B cell (primary cell): Measurements from ENCODE around the gene CAV1. TPM values are rescaled to one million over a fixed set of nuclear protein-coding genes. Genes with fewer than 3 reads are reported as not detected.

Source experiments
- ATAC-seq: fragments of 200-7000 bp; cut with Tn5 transposase; one replicate; pipeline ENCODE4 v1.10.0; 2021; ENCODE audit warnings: low read depth, mild to moderate bottlenecking, moderate number of reproducible peaks, moderate library complexity
- CTCF ChIA-PET: fragments of 350-600 bp; sonication (Branson Sonifier 250); formaldehyde crosslinking; loops from one replicate; lab custom pipeline; 2021; ENCODE audit warnings: antibody characterized with exemption, inconsistent platforms; lab: Charles Lee
- POLR2A ChIA-PET: fragments of 350-600 bp; sonication (Branson Sonifier 250); formaldehyde crosslinking; loops from one replicate; lab custom pipeline; 2021; ENCODE audit warnings: antibody characterized with exemption; lab: Charles Lee
- DNase-seq: peaks from one replicate; pipeline ENCODE4 v3.0.0; 2013
- H2AFZ ChIP-seq: 2 replicates; pipeline ENCODE4 v1.6.1; 2012; ENCODE audit warnings: mild to moderate bottlenecking, low read depth, low read length; ENCODE audit not compliant: insufficient read depth, poor library complexity, severe bottlenecking
- H3K27ac ChIP-seq, 2 donors: 1 replicate in 1 of 2; 2 replicates in 1 of 2; pipeline ENCODE4 v1.5.1; 2012 to 2013; ENCODE audit warnings: low read length in 2 of 2, mild to moderate bottlenecking in 2 of 2, moderate library complexity in 1 of 2
- H3K27me3 ChIP-seq, 4 experiments: fragments of 200-600 bp in 1 of 4; sonication (generic) in 1 of 4; replicated peaks in 1 of 4; 1 replicate in 2 of 4; 2 replicates in 2 of 4; pipeline versions ENCODE4 v1.6.1 to v1.7.0; 2013 to 2016; ENCODE audit warnings: low read length in 3 of 4, mild to moderate bottlenecking in 2 of 4, mixed read lengths in 1 of 4, moderate library complexity in 1 of 4; ENCODE audit not compliant: insufficient read depth in 4 of 4, control insufficient read depth in 3 of 4; ENCODE audit errors: control extremely low read depth in 1 of 4
- H3K36me3 ChIP-seq, 2 experiments: replicated peaks in 1 of 2; 1 replicate in 1 of 2; 2 replicates in 1 of 2; pipeline versions ENCODE4 v1.6.1 to v1.7.1; 2013; ENCODE audit warnings: low read length in 1 of 2; ENCODE audit not compliant: insufficient read depth in 2 of 2, control insufficient read depth in 1 of 2; ENCODE audit errors: control extremely low read depth in 1 of 2, extremely low read depth in 1 of 2
- H3K4me1 ChIP-seq, 2 donors: fragments of 200-600 bp in 1 of 2; sonication (generic) in 1 of 2; 1 replicate in 1 of 2; 2 replicates in 1 of 2; pipeline versions ENCODE4 v1.5.1 to v1.6.1; 2013 to 2017; ENCODE audit warnings: low read length in 2 of 2; ENCODE audit not compliant: control insufficient read depth in 2 of 2, insufficient read depth in 2 of 2
- H3K4me2 ChIP-seq: replicated peaks from 2 replicates; pipeline ENCODE3; 2012; ENCODE audit warnings: mild to moderate bottlenecking, low read depth, low read length; ENCODE audit not compliant: poor library complexity, severe bottlenecking
- H3K4me3 ChIP-seq, 5 experiments: fragments of 200-600 bp in 1 of 5; sonication (generic) in 1 of 5; 1 replicate in 3 of 5; 2 replicates in 2 of 5; pipeline versions ENCODE4 v1.5.1 to v1.7.0; 2011 to 2016; ENCODE audit warnings: low read length in 4 of 5, mild to moderate bottlenecking in 4 of 5, low read depth in 2 of 5, control low read depth in 1 of 5, moderate library complexity in 1 of 5; ENCODE audit not compliant: insufficient read depth in 1 of 5; ENCODE audit errors: control extremely low read depth in 1 of 5, extremely low read depth in 1 of 5
- H3K79me2 ChIP-seq: fragments of 200-600 bp; sonication (generic); one replicate; pipeline ENCODE4 v1.6.0; 2016; ENCODE audit warnings: low read length; ENCODE audit not compliant: control insufficient read depth, insufficient read depth
- H3K9ac ChIP-seq: fragments of 200-600 bp; sonication (generic); 2 replicates; pipeline ENCODE4 v1.6.1; 2017; ENCODE audit warnings: mild to moderate bottlenecking, low read length, moderate library complexity
- H3K9me3 ChIP-seq, 3 donors: one replicate each; pipeline versions ENCODE4 v1.6.1 to v1.7.1; 2013; ENCODE audit warnings: low read length in 2 of 3; ENCODE audit not compliant: control insufficient read depth in 2 of 3, insufficient read depth in 1 of 3; ENCODE audit errors: control extremely low read depth in 1 of 3
- H4K20me1 ChIP-seq: 2 replicates; pipeline ENCODE4 v1.6.0; 2012; ENCODE audit warnings: mild to moderate bottlenecking, low read length; ENCODE audit not compliant: insufficient read depth, control insufficient read depth, poor library complexity, severe bottlenecking
- H3K27ac Mint-ChIP-seq: one replicate; pipeline ENCODE4 v1.8.0; 2021; ENCODE audit warnings: mixed read lengths
- H3K27me3 Mint-ChIP-seq: one replicate; pipeline ENCODE4 v1.8.0; 2021; ENCODE audit warnings: mixed read lengths
- H3K4me1 Mint-ChIP-seq: one replicate; pipeline ENCODE4 v1.8.0; 2021; ENCODE audit warnings: mixed read lengths
- H3K4me3 Mint-ChIP-seq: one replicate; pipeline ENCODE4 v1.8.0; 2021; ENCODE audit warnings: mixed read lengths
- H3K9me3 Mint-ChIP-seq: one replicate; pipeline ENCODE4 v1.8.0; 2022; ENCODE audit warnings: mixed read lengths; ENCODE audit not compliant: insufficient read depth
- CTCF ChIP-seq: fragments of 200-600 bp; IDR thresholded peaks from one replicate; pipeline ENCODE4 v1.8.0; 2022; ENCODE audit warnings: antibody characterized with exemption, mild to moderate bottlenecking
- EZH2 ChIP-seq: IDR thresholded peaks from 2 replicates; pipeline ENCODE4 v1.6.1; 2012; ENCODE audit warnings: borderline replicate concordance, low read depth, mild to moderate bottlenecking, moderate library complexity, low read length; ENCODE audit not compliant: insufficient read depth, poor library complexity, severe bottlenecking
- WGBS: methylation state at CpG from one replicate; pipeline ENCODE4 v1.1.5; 2013; ENCODE audit warnings: missing lambda C conversion rate; ENCODE audit not compliant: insufficient coverage; 5-methylcytosine and 5-hydroxymethylcytosine counted together
- intact Hi-C: fragments of 100-400 bp; cut with micrococcal nuclease; formaldehyde crosslinking; loops from one replicate; pipeline ENCODE4 v1.10.0; 2022
- polyA plus RNA-seq: library from polyadenylated mRNA; depleted of rRNA; stranded (reverse); fragments of >200 nt; gene quantifications from 2 replicates; pipeline ENCODE4 v1.2.3, GENCODE V29; 2012
- total RNA-seq, 2 donors: library from RNA; stranded (reverse); fragments of 120-200 nt in 1 of 2; gene quantifications; 1 replicate in 1 of 2; 2 replicates in 1 of 2; pipeline versions ENCODE4 v1.2.3 to v1.2.4, GENCODE V29; 2013 to 2022

Gene CAV1
- total and polyA plus RNA-seq, 2 donors (not counting 1 experiment from before 2014, with no cell fraction given) = 0.95 to 1.9 TPM

- ChIA-PET CTCF (interaction anchor here (0.6 kb wide), 1 partner anchor 379 kb away, joined by 3 read pairs; no protein-coding TSS in a partner anchor), POLR2A (no interaction called here)
- Histone ChIP-seq H2AFZ (no peak overlapping the region), H3K9ac (no peak overlapping the region), H3K4me1 (no peaks in the 10 kb centered on the region), H3K4me2 (no peak overlapping the region), H3K79me2 (no peaks in the 10 kb centered on the region), H4K20me1 (no peaks in the 10 kb centered on the region), H3K27me3 (no peaks in the 10 kb centered on the region), H3K36me3 (no peaks in the 10 kb centered on the region), H3K9me3 (peaks cover 0 to 3% (median 0%) of the 10 kb centered on the region in 3 donors), H3K4me3 (no peak overlapping the region), H3K27ac (no peak overlapping the region)
- 92% methylated on average over 2 of the region's 2 CpGs for WGBS
- H3K27ac Mint-ChIP-seq = no peak overlapping the region
- H3K4me1 Mint-ChIP-seq = no peaks in the 10 kb centered on the region
- H3K4me3 Mint-ChIP-seq = no peak overlapping the region
- TF ChIP-seq EZH2 (no peak), CTCF (no peak)
- H3K27me3 Mint-ChIP-seq = peaks cover 24% of the 10 kb centered on the region
- no peak for ATAC-seq
- intact Hi-C loops = no loop called here
- H3K9me3 Mint-ChIP-seq = peaks cover 2% of the 10 kb centered on the region
- no peak for DNase-seq
These were observed 17.8 kb downstream of the CAV1 start for GRCh38 chr7:116542618-116543017.

- no peak overlapping the region for H3K9ac ChIP-seq
- intact Hi-C loops = no loop called here
- H2AFZ ChIP-seq = no peak overlapping the region
- H3K9me3 ChIP-seq = peaks cover 0 to 3% (median 0%) of the 10 kb centered on the region in 3 donors
- ChIA-PET CTCF (interaction anchor here (1.2 to 1.8 kb wide), 2 partner anchors 11 to 18 kb away, joined by 3 to 7 read pairs; no protein-coding TSS in a partner anchor), POLR2A (no interaction called here)
- TF ChIP-seq CTCF (no peak), EZH2 (no peak)
- Mint-ChIP-seq H3K4me3 (no peak overlapping the region), H3K27me3 (peaks cover 18% of the 10 kb centered on the region), H3K9me3 (peaks cover 2% of the 10 kb centered on the region), H3K4me1 (peaks cover 6% of the 10 kb centered on the region), H3K27ac (no peak overlapping the region)
- no peak overlapping the region for H3K27ac ChIP-seq
- no peaks in the 10 kb centered on the region for H3K79me2 ChIP-seq
- H3K27me3 ChIP-seq = no peaks in the 10 kb centered on the region
- no peaks in the 10 kb centered on the region for H3K36me3 ChIP-seq
- ATAC-seq (no peak), DNase-seq (no peak)
- H4K20me1 ChIP-seq = no peaks in the 10 kb centered on the region
- H3K4me3 ChIP-seq = no peak overlapping the region
- WGBS = 100% methylated on average over 1 of the region's 2 CpGs
- peaks cover 5 to 6% of the 10 kb centered on the region in 2 donors for H3K4me1 ChIP-seq
- H3K4me2 ChIP-seq = no peak overlapping the region
These were observed 18.8 kb downstream of the CAV1 start for GRCh38 chr7:116543664-116544063.
